ENCODE results near the gene CDKN3.

GRCh38 chr14:54353266-54353665 is 43.5 kb upstream of the CDKN3 start:
- TF ChIP-seq CTCF (IDR thresholded peaks at IDR 0.05; ENCODE audit: low read depth, low read length, poor library complexity, severe bottlenecking) (no peak), EZH2phosphoT487 (IDR thresholded peaks at IDR 0.05; ENCODE audit: borderline replicate concordance, low read length) (no peak)

Data from DOHH2 (cell line).